ENCODE data around the gene PRDX3. TPM values are rescaled to one million over a fixed set of nuclear protein-coding genes. Genes with fewer than 3 reads are reported as not detected.
A peak's percentile ranks its signal among the peaks of the same experiment; 100 is the strongest.

PRDX3 gene
- total and polyA plus RNA-seq, 2 of the 4 experiments (the other 2 are of a cell fraction): 169 to 187 TPM

- WGBS, 2 experiments (ENCODE audit: extremely low coverage in 2 of 2, insufficient read length in 1 of 2): 71% methylated on average over 3 of the region's 10 CpGs; no CpG with 5 or more reads in 1 of the 2 experiments
- peak overlapping the region; percentile 45; the same call in 1 of the 2 replicates for H2AK5ac ChIP-seq (ENCODE audit: low read depth, low read length)
- peak overlapping the region; percentile 21; the same call in 1 of the 2 replicates for H3K18ac ChIP-seq (ENCODE audit: low read depth, low read length)
- peaks cover 16% of the 10 kb centered on the region for H3K4me1 ChIP-seq (ENCODE audit: control insufficient read depth, insufficient read depth, low read length)
- H3K36me3 ChIP-seq (ENCODE audit: control insufficient read depth, insufficient read depth, low read length): peaks cover 38% of the 10 kb centered on the region
- H3K23ac ChIP-seq (ENCODE audit: low read depth, low read length): peak overlapping the region; percentile 73; the same call in 1 of the 2 replicates
- H3K56ac ChIP-seq (ENCODE audit: extremely low read depth, insufficient read depth, low read length): no peak overlapping the region; the same call in 1 of the 2 replicates
- H4K8ac ChIP-seq (ENCODE audit: low read depth in 2 of 2, low read length in 2 of 2): peak overlapping the region; percentile 20 to 55; a peak in 2 of 4 replicates
- ChIA-PET CTCF (interaction anchor here (0.6 to 1.5 kb wide), 3 partner anchors 11 to 68 kb away, joined by 3 to 4 read pairs (median 3); no protein-coding TSS in a partner anchor), POLR2A (ENCODE audit: unreplicated experiment) (no interaction called here)
- 0 out of 2 replicates have a peak overlapping the region, but pooled peaks have one; percentile 53 for H4K91ac ChIP-seq (ENCODE audit: insufficient read depth, low read depth, low read length)
- TF ChIP-seq NFE2L2 (IDR thresholded peaks at IDR 0.05; ENCODE audit: low read depth, low read length) (peak; percentile 40), CEBPB (IDR thresholded peaks at IDR 0.05; ENCODE audit: low read depth, low read length) (0 out of 2 replicates have a peak, but pooled peaks have one; percentile 29), ELK1 (IDR thresholded peaks at IDR 0.05; ENCODE audit: borderline replicate concordance, low read depth, low read length) (no peak)
- DNase-seq (peak; percentile 54), ATAC-seq (ENCODE audit: low read depth) (no peak)
- in situ Hi-C loops (cut with MboI; ENCODE audit: low sequenced_read_pairs) (no loop called here), dilution Hi-C loops (cut with HindIII; ENCODE audit: low sequenced_read_pairs, unreplicated experiment) (no loop called here), intact Hi-C loops (cut with micrococcal nuclease) (no loop called here)
- H4K20me1 ChIP-seq (ENCODE audit: insufficient read depth, low read length): no peaks in the 10 kb centered on the region
- peak overlapping the region; percentile 25 for H2BK5ac ChIP-seq (ENCODE audit: low read depth, low read length, poor library complexity, severe bottlenecking)
- H2BK120ac ChIP-seq (ENCODE audit: low read depth, low read length): peak overlapping the region; percentile 4; the same call in 1 of the 2 replicates
- H2BK20ac ChIP-seq (ENCODE audit: low read depth, low read length): no peak overlapping the region
- no peak overlapping the region for H3K4me3 ChIP-seq (ENCODE audit: insufficient read depth, low read depth, low read length)
- H3K27ac ChIP-seq (ENCODE audit: insufficient read depth, low read length): peak overlapping the region; percentile 75; the same call in 1 of the 2 replicates
- no peak overlapping the region for H2AK9ac ChIP-seq (replicated peaks; ENCODE audit: low read depth, low read length, poor library complexity)
- BruUV-seq (replicated peaks): no TSS peak
- H2BK15ac ChIP-seq (ENCODE audit: low read depth, low read length): peak overlapping the region; percentile 22; the same call in 2 of the 3 replicates
- H3K4me2 ChIP-seq (ENCODE audit: low read depth, low read length): peak overlapping the region; percentile 75
- H2AFZ ChIP-seq (replicated peaks; ENCODE audit: low read length, poor library complexity): no peak overlapping the region
- peak overlapping the region; percentile 14; the same call in 1 of the 2 replicates for H3K14ac ChIP-seq (replicated peaks; ENCODE audit: low read depth, low read length)
- no peaks in the 10 kb centered on the region for H3K9me3 ChIP-seq (ENCODE audit: control insufficient read depth, insufficient read depth, low read length)
- peaks cover 9% of the 10 kb centered on the region for H3K9me1 ChIP-seq (ENCODE audit: insufficient read depth, low read length)
- H3K4ac ChIP-seq (ENCODE audit: low read depth, low read length): peak overlapping the region; percentile 66
- H3K9ac ChIP-seq (ENCODE audit: low read depth, low read length): peak overlapping the region; percentile 45; the same call in 1 of the 2 replicates
- H3K79me1 ChIP-seq (ENCODE audit: low read depth in 1 of 2, low read length in 2 of 2): peaks cover 8 to 34% of the 10 kb centered on the region in 2 experiments; a peak in 3 of 4 replicates
- no peaks in the 10 kb centered on the region for H3K27me3 ChIP-seq (ENCODE audit: control insufficient read depth, insufficient read depth, low read length)
- H4K5ac ChIP-seq (ENCODE audit: low read depth, low read length): peak overlapping the region; percentile 44; the same call in 1 of the 2 replicates
These were observed 46.9 kb downstream of the PRDX3 start for GRCh38 chr10:119131512-119132240.
